HEK293 (cell line): ENCODE measurements around the gene NLRP4.

Source experiments
- BCL6B ChIP-seq: fragments of 450-650 bp; formaldehyde crosslinking; IDR thresholded peaks from 2 replicates; pipeline ENCODE4 v1.5.1; 2017; ENCODE audit warnings: missing biosample characterization, missing genetic modification characterization
- GLIS1 ChIP-seq: fragments of 450-650 bp; formaldehyde crosslinking; IDR thresholded peaks from 2 replicates; pipeline ENCODE4 v1.5.1; 2016; ENCODE audit warnings: missing biosample characterization, missing genetic modification characterization
- HIC1 ChIP-seq: fragments of 450-650 bp; formaldehyde crosslinking; IDR thresholded peaks from 2 replicates; pipeline ENCODE4 v1.5.1; 2016; ENCODE audit warnings: missing biosample characterization, missing genetic modification characterization
- HOXD13 ChIP-seq: sonication (generic); formaldehyde crosslinking; IDR thresholded peaks from 2 replicates; pipeline ENCODE4 v1.8.0; 2022; ENCODE audit warnings: missing genetic modification reagents, borderline replicate concordance
- KLF9 ChIP-seq: fragments of 450-650 bp; formaldehyde crosslinking; IDR thresholded peaks from 2 replicates; pipeline ENCODE4 v1.5.1; 2016; ENCODE audit warnings: missing biosample characterization, missing genetic modification characterization, low read depth
- PRDM2 ChIP-seq: fragments of 450-650 bp; formaldehyde crosslinking; IDR thresholded peaks from 2 replicates; pipeline ENCODE4 v1.5.1; 2016; ENCODE audit warnings: missing biosample characterization, missing genetic modification characterization, borderline replicate concordance
- SETDB1 ChIP-seq: IDR thresholded peaks from one replicate; pipeline ENCODE4 v1.6.1; 2017; ENCODE audit warnings: mild to moderate bottlenecking, low read length, moderate library complexity, mixed read lengths; ENCODE audit not compliant: insufficient read length
- SP2 ChIP-seq: fragments of 450-650 bp; formaldehyde crosslinking; IDR thresholded peaks from 2 replicates; pipeline ENCODE4 v1.5.1; 2016; ENCODE audit warnings: missing biosample characterization, missing genetic modification characterization
- ZNF18 ChIP-seq: fragments of 450-650 bp; formaldehyde crosslinking; IDR thresholded peaks from 2 replicates; pipeline ENCODE4 v1.5.1; 2016; ENCODE audit warnings: missing biosample characterization, missing genetic modification characterization
- ZNF239 ChIP-seq: fragments of 450-650 bp; formaldehyde crosslinking; IDR thresholded peaks from 2 replicates; pipeline ENCODE4 v1.5.1; 2016; ENCODE audit warnings: missing biosample characterization, missing genetic modification characterization
- ZNF341 ChIP-seq: fragments of 450-650 bp; formaldehyde crosslinking; IDR thresholded peaks from 2 replicates; pipeline ENCODE4; 2016; ENCODE audit warnings: low read depth, missing biosample characterization, missing genetic modification characterization
- ZNF514 ChIP-seq: fragments of 450-650 bp; formaldehyde crosslinking; IDR thresholded peaks from 2 replicates; pipeline ENCODE4 v1.5.1; 2016; ENCODE audit warnings: missing biosample characterization, missing genetic modification characterization
- ZNF518A ChIP-seq: fragments of 450-650 bp; formaldehyde crosslinking; conservative IDR thresholded peaks from 2 replicates; pipeline ENCODE4 v1.5.1; 2016; ENCODE audit warnings: low read depth, missing biosample characterization, missing genetic modification characterization
- ZNF654 ChIP-seq: fragments of 450-650 bp; formaldehyde crosslinking; IDR thresholded peaks from 2 replicates; pipeline ENCODE4 v1.5.1; 2016; ENCODE audit warnings: low read depth, missing biosample characterization, missing genetic modification characterization
- ZNF777 ChIP-seq: fragments of 450-650 bp; formaldehyde crosslinking; IDR thresholded peaks from 2 replicates; pipeline ENCODE4 v1.5.1; 2017; ENCODE audit warnings: missing biosample characterization, missing genetic modification characterization, borderline replicate concordance
- ZNF830 ChIP-seq: fragments of 450-650 bp; IDR thresholded peaks from 2 replicates; pipeline ENCODE4 v1.5.0; 2018; ENCODE audit warnings: missing biosample characterization, missing genetic modification characterization, low read depth, mild to moderate bottlenecking, moderate library complexity

NLRP4 gene

GRCh38 chr19:55809381-55810058, 26.8 kb upstream of the NLRP4 start (continued):
- no peak for TF ChIP-seq ZNF18 (tag by site-specific recombination)
- TF ChIP-seq ZNF654 (tag by site-specific recombination), result peak; percentile 38
- TF ChIP-seq GLIS1, result no peak
- TF ChIP-seq KLF9 (tag by site-specific recombination), result 0 out of 2 replicates have a peak, but pooled peaks have one; percentile 25
- TF ChIP-seq HIC1 (tag by site-specific recombination), result no peak
- TF ChIP-seq ZNF239 (tag by site-specific recombination), result no peak
- TF ChIP-seq ZNF514, result no peak
- TF ChIP-seq ZNF341 (tag by site-specific recombination), result no peak
- TF ChIP-seq PRDM2 (tag by site-specific recombination), result no peak
- no peak for TF ChIP-seq BCL6B (tag by site-specific recombination)
- peak; percentile 41 for TF ChIP-seq SETDB1
- no peak for TF ChIP-seq HOXD13 (CRISPR knock-in tag)
- TF ChIP-seq ZNF518A (tag by site-specific recombination), result peak; percentile 58
- no peak for TF ChIP-seq ZNF830 (tag by site-specific recombination)
- TF ChIP-seq SP2, result no peak
- no peak for TF ChIP-seq ZNF777
